Cardiac atrium fibroblast (primary cell): ENCODE results near the gene OR6C6. TPM values are rescaled to one million over a fixed set of nuclear protein-coding genes. Genes with fewer than 3 reads are reported as not detected.

Source experiments
- total RNA-seq: library from RNA; depleted of rRNA; stranded (reverse); fragments of >200 nt; gene quantifications from 2 replicates; pipeline ENCODE4 v1.2.3, GENCODE V29; 2015

The OR6C6 gene
- total RNA-seq = not detected in 2 replicates

DNA sequence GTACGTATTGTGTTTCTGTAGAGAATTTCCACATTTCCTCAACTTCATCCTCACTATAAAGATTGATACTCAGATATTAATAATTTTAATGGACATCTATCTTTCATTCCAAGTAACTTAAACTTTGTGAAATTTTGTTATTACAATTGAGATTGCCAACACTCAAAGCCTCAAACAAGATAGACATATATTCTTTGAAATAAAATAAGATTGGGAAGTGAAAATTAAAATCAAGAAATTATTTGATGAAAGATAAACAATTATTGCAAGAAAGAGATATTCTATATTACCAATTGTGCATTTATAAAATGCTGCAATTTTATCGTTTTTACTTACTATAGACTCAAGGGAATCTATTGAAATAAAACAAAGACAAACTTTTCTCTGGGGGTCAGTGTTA lies at the start of gene OR6C6:
Gene OR6C6, minus strand, starts transcription at position 101 of the 400 bp plus-strand sequence. CDS start 1,337 bp downstream, outside the sequence.

DNA sequence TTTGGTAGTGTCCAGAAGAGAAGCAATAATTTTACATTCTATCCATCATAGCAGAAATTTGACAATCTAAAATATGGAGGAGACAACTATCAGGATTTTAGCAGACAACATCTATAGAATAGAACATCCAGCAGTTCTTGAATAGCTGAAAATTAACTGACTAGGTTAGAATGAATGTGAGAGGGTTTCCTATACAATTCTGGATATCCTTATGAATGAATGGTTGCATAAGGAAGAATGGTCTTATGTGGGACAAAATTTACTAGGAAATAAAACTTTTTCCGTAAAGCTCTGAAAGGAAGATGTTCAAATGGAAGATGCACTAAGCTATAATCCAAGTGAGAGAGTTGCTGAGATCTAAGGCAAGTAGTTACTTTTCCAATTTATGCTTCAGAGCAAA lies 34.1 kb upstream of the OR6C6 start, which contains the start of gene OR6C3:
Gene OR6C3, plus strand, starts transcription at position 301 of the 400 bp plus-strand sequence. CDS start 955 bp downstream, outside the sequence.

GRCh38 chr12:55314043-55314442 lies 17.7 kb upstream of the OR6C6 start, which contains the start of gene OR6C1:
OR6C1 (plus strand) TSS chr12:55314343; CDS start chr12:55320600, 6,257 bp downstream.

GRCh38 chr12:55244309-55244708 lies 52.1 kb downstream of the OR6C6 start, which contains the start of gene OR6C74:
OR6C74 (plus strand) TSS chr12:55244609; CDS start chr12:55247288, 2,679 bp downstream.

Other genes starting within 250 kb of the OR6C6 start
- gene OR9K2, start 170.2 kb downstream of the OR6C6 start, total RNA-seq = not detected in 2 replicates
- gene OR10A7, start 75.5 kb downstream of the OR6C6 start, total RNA-seq = not detected in 2 replicates
- not detected in 2 replicates for gene OR6C74, start 52.0 kb downstream of the OR6C6 start, total RNA-seq
- gene OR6C1, start 17.8 kb upstream of the OR6C6 start, total RNA-seq = not detected in 2 replicates
- gene OR6C3, start 34.2 kb upstream of the OR6C6 start, total RNA-seq = not detected in 2 replicates
- not detected in 2 replicates for gene OR6C75, start 66.4 kb upstream of the OR6C6 start, total RNA-seq
- not detected in 2 replicates for gene OR6C65, start 104.0 kb upstream of the OR6C6 start, total RNA-seq
- gene OR6C76, start 129.7 kb upstream of the OR6C6 start, total RNA-seq = not detected in 2 replicates
- not detected in 2 replicates for gene OR6C2, start 147.5 kb upstream of the OR6C6 start, total RNA-seq
- gene OR6C70, start 173.6 kb upstream of the OR6C6 start, total RNA-seq = not detected in 2 replicates
- gene OR6C68, start 195.8 kb upstream of the OR6C6 start, total RNA-seq = not detected in 2 replicates